ENCODE data around the gene CDK11B.
"Not testable (repeated sequence)": the region's sequence is repeated elsewhere in the genome, so short reads cannot be mapped to it uniquely, and the experiment has no call there.

The CDK11B gene

GRCh38 chr1:1683104-1683905, 24.5 kb upstream of the CDK11B start:
- no peak for DNase-seq (ENCODE audit: low spot score)

- DNase-seq (ENCODE audit: low spot score): no peak
These were observed 22.1 kb upstream of the CDK11B start for GRCh38 chr1:1680912-1681273.

GRCh38 chr1:1680031-1680911, 21.5 kb upstream of the CDK11B start:
- no peak for DNase-seq (ENCODE audit: low spot score)

DNA sequence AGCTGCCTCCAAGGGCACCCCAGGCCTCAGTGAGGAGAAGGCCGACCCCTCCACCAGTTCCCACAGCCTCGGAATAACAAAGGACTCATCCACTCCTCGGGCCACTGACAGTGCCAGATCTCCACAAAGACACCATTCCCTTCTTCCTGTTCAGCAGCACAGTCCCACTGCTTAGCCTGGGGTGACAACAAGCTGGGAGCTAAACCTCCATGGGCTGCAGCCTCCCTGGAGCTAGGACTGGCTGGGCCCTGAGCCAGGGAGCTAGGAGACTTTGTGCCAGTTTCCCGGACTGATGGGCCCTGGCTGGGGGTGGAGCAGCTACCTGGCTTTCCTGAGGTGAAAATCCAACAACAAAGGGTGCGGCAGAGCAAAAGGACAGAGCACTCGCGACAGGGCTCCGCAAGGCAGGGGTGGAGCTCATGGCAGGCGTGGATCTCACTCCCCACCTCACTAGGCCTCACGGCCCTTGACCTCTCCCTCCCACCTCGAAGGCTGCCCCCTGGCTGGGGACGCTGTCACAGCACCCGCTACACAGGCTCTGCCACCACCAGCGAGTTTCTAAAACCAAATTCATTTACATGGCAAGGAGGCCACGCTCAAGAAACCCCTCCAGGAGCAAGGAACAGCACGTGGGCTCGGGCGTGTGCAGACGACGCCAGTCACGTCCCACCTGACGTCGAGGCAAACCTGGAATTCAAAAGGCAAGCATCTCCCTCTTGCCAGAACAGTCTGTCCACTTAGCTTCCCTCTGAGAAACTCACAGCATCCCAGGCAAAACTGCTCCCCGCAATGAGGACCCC, 20.0 kb upstream of the CDK11B start:
- DNase-seq (ENCODE audit: low spot score): peak; percentile 47

DNA sequence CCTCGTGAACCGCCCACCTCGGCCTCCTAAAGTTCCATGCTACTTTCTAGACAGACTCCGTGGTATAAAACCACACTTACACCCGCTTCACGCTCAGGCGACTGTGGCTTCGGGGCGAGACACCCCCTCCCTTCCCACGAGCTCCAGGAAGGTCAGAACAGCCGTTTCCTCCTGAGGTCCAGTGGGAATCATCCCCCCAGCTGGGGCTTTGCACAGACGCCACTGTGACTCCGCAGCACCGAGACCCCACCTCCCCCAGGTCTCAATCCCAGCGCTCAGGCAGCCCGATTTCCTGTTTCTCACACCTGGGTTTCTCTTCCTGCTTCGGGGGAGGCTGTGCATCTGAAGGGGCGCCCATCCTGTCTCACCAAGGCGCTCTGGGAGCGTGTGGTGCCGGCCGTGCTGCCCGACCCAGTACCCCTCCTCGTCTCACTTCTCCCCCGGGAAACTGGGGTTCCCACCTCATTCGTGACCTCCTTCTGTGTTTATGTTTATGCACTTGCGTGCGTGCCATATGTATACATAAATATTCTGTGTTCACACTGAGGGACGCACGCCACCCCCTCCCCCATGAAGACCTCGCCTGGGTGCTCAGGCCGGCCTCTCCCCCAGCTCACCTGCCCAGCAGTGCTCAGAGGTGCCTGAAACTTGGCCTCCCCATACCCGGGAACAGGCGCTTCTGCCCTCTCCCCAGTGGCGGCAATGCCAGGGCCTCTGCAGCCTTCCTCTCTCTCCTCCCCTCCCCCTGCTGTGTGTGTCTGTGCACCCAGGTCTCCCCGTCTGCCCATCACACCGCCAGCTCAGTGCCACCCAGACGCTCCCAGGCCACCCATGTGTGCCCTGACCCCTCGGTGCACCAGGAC, 19.1 kb upstream of the CDK11B start:
- DNase-seq (ENCODE audit: low spot score): peak; percentile 22

GRCh38 chr1:1676087-1676486, 17.3 kb upstream of the CDK11B start:
- DNase-seq (ENCODE audit: low spot score): not testable (repeated sequence)

DNA sequence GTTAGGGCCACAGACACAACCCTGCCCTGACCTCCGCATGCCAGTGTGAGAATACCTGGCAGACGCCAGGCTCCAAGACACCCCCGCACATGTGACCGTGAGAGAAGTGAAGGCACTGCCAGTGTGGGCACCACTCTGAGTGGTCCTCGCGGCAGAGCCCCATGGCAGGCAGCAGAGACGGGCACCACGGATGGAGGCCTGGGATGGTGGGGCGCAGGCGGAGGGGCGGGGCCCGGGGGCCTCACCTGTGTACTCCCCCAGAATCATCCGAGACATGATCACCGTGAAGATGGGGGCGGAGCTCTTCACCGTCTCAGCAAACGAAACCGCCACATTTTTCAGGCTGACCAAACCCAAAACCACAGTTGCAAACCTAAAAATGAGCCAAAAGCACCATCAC, 16.4 kb upstream of the CDK11B start:
- not testable (repeated sequence) for DNase-seq (ENCODE audit: low spot score)

GRCh38 chr1:1674806-1675205, 16.0 kb upstream of the CDK11B start:
- DNase-seq (ENCODE audit: low spot score): not testable (repeated sequence)

DNA sequence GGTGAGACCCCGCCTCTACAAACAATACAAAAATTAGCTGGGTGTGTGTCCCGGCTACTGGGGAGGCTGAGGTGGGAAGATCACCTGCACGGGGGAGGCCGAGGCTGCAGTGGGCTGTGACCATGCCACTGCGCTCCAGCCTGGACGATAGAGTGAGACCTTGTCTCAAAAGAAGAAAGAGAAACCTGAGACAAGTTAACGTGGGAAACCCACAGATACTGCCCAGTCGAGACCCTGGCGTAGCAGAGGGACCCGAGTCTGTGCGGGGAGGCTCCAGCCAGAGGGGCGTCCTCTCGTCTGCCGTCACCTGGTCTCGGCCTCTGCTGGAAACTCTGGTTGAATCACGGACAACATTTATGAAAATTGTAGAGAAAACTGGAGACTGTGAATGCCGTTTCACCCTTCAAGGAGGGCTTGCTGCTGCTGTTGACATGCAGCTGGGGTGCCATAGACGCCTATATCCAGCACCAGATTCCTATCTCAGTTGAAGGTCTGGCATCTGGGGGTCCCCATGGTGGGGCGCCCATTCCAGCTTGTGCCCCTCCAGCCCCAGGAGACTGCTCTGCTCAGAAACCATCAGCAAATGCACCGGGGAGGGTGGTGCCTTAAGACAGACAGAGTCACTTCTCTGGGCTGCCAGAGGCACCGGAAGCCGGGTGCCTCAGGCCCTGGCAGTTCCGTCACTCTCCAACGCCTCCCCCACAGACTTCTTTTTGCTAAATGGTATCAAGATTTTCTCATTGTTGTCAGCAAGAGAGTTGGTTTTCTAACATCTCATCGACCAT, 13.6 kb upstream of the CDK11B start:
- no peak for DNase-seq (ENCODE audit: low spot score)

GRCh38 chr1:1671365-1672119, 12.7 kb upstream of the CDK11B start:
- DNase-seq (ENCODE audit: low spot score): peak; percentile 15

DNA sequence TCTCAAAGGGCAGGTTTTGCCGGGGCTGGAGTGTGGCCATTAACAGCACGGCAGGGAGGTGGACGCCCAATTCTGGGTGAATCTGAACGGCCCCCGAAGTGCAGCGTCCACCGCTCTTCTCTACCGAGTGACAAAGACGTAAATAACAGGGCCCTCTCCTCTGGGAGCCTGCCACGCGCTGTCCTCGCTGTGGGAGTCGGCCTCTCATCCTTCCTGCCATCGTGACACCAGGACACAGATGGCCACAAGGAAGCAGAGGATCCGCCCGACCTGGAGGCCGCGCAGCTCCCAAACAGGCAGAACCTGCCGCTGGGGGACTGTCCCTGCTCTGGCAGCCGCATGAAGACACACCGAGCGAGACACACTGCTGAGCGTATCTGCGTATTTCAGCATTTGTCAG, 12.1 kb upstream of the CDK11B start:
- DNase-seq (ENCODE audit: low spot score): peak; percentile 20

- DNase-seq (ENCODE audit: low spot score): peak; percentile 17
These were observed 10.9 kb upstream of the CDK11B start for GRCh38 chr1:1669468-1670440.

- no peak for DNase-seq (ENCODE audit: low spot score)
These were observed 7.7 kb upstream of the CDK11B start for GRCh38 chr1:1666526-1666925.

GRCh38 chr1:1665815-1666251, 7.0 kb upstream of the CDK11B start:
- peak; percentile 60 for DNase-seq (ENCODE audit: low spot score)

GRCh38 chr1:1664941-1665814, 6.4 kb upstream of the CDK11B start:
- no peak for DNase-seq (ENCODE audit: low spot score)

DNA sequence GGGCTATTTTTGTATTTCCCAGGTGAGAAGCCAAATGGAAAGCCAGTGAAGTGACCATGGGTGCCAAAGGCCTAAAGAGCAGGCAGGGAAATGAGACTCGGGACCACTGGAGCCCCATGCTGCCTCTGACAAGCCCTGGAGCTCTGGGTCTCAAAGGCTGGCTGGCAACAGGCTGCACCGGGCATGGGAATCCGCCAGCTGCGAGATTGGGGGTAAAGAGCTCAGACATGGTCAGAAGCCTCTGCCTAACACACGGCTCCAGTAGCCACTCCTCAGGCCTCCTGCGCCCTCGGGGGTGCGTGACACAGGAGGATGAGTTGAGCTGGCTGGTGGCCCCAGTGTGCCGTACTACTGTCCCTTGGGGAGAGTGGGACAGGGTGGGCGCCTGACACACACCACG, 5.5 kb upstream of the CDK11B start:
- not testable (repeated sequence) for DNase-seq (ENCODE audit: low spot score)

DNA sequence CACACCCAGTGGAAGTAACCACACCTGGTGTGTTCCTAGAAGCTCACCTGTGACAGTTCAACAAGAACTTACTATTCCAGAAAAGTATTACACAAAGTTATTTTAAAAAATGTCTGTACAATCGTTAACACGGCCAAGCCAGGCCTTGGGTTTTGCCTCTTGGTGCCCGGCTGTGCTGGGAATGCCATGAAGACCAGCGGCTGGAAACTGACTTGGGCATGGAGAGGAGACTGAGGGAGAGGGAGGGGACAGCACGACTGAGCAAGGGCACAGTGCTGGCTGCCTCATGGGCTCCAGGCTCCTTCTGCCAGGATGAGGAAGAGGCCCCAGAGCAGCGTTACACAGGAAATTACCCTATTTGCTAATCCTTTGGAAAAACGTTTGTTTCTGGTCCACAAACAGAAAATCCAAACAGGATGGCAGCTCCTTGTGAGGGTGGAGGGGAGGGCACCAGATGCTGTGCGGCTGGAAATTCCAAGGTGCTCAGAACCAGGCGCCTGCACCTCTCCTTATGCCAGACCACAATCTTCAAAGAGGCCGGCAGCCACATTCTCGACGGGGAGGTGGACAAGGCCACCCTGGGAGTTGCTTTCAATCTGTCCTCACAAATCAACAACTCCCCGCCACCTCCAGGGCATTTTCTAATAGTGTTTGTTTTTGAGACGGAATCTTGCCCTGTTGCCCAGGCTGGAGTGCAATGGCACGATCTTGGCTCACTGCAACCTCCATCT, 4.2 kb upstream of the CDK11B start:
- not testable (repeated sequence) for DNase-seq (ENCODE audit: low spot score)

All from D341Med (cell line).